Upper lobe of right lung (tissue), 1 donor: ENCODE data around the gene EFNB2. TPM values are rescaled to one million over a fixed set of nuclear protein-coding genes. Genes with fewer than 3 reads are reported as not detected.

Experiments used
- ATAC-seq: fragments of 200-7000 bp; cut with Tn5 transposase; one replicate; pipeline ENCODE4 v1.9.1; 2020; ENCODE audit warnings: mild to moderate bottlenecking, moderate library complexity
- DNase-seq: peaks from one replicate; pipeline ENCODE4 v3.0.0-alpha.2; 2020
- H3K27ac ChIP-seq: fragments of 200-600 bp; one replicate; pipeline ENCODE4 v1.8.0; 2022
- H3K27me3 ChIP-seq: fragments of 200-600 bp; one replicate; pipeline ENCODE4 v1.8.0; 2022; ENCODE audit warnings: mild to moderate bottlenecking
- H3K36me3 ChIP-seq: fragments of 200-600 bp; one replicate; pipeline ENCODE4 v1.8.0; 2022
- H3K4me1 ChIP-seq: fragments of 200-600 bp; one replicate; pipeline ENCODE4 v1.8.0; 2022
- H3K4me3 ChIP-seq: fragments of 200-600 bp; one replicate; pipeline ENCODE4 v1.8.0; 2022; ENCODE audit warnings: mild to moderate bottlenecking
- H3K9me3 ChIP-seq: fragments of 200-600 bp; one replicate; pipeline ENCODE4 v1.8.0; 2022
- intact Hi-C: fragments of 100-400 bp; cut with DNase I; formaldehyde crosslinking; loops from one replicate; pipeline ENCODE4 v1.11.0; 2022
- total RNA-seq: library from RNA; stranded (reverse); fragmentation: NEBNext Ultra II Directional; extraction: Animal tissue kit (Norgen Biotek cat#: 25700); gene quantifications from one replicate; pipeline ENCODE4 v1.2.1, GENCODE V29; 2021
- TF ChIP-seq, protein P1 (sequence below): fragments of 200-600 bp; IDR thresholded peaks from one replicate; pipeline ENCODE4 v1.8.0; 2022; ENCODE audit warnings: antibody characterized with exemption
- donor health status: DM: no; HTN: yes; CAD: no; lungs with severe emphysema.

The EFNB2 gene
- total RNA-seq, 1 donor from 2014 or later, result 55.1 TPM

DNA sequence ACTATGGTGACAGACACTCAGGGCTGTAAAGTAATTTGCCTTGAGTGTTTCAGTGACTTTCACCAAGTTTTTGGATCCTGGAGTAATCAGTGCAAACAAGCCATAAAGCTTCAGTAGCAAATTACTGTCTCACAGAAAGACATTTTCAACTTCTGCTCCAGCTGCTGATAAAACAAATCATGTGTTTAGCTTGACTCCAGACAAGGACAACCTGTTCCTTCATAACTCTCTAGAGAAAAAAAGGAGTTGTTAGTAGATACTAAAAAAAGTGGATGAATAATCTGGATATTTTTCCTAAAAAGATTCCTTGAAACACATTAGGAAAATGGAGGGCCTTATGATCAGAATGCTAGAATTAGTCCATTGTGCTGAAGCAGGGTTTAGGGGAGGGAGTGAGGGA lies 23.1 kb upstream of the EFNB2 start:
- no peak for ATAC-seq
- Histone ChIP-seq H3K27me3 (no peaks in the 10 kb centered on the region), H3K9me3 (no peaks in the 10 kb centered on the region), H3K27ac (no peak overlapping the region), H3K36me3 (peaks cover 60% of the 10 kb centered on the region), H3K4me3 (no peak overlapping the region), H3K4me1 (peaks cover 13% of the 10 kb centered on the region)
- intact Hi-C loops, result no loop called here
- no peak for DNase-seq
- TF ChIP-seq, protein P1, sequence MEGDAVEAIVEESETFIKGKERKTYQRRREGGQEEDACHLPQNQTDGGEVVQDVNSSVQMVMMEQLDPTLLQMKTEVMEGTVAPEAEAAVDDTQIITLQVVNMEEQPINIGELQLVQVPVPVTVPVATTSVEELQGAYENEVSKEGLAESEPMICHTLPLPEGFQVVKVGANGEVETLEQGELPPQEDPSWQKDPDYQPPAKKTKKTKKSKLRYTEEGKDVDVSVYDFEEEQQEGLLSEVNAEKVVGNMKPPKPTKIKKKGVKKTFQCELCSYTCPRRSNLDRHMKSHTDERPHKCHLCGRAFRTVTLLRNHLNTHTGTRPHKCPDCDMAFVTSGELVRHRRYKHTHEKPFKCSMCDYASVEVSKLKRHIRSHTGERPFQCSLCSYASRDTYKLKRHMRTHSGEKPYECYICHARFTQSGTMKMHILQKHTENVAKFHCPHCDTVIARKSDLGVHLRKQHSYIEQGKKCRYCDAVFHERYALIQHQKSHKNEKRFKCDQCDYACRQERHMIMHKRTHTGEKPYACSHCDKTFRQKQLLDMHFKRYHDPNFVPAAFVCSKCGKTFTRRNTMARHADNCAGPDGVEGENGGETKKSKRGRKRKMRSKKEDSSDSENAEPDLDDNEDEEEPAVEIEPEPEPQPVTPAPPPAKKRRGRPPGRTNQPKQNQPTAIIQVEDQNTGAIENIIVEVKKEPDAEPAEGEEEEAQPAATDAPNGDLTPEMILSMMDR, result no peak

DNA sequence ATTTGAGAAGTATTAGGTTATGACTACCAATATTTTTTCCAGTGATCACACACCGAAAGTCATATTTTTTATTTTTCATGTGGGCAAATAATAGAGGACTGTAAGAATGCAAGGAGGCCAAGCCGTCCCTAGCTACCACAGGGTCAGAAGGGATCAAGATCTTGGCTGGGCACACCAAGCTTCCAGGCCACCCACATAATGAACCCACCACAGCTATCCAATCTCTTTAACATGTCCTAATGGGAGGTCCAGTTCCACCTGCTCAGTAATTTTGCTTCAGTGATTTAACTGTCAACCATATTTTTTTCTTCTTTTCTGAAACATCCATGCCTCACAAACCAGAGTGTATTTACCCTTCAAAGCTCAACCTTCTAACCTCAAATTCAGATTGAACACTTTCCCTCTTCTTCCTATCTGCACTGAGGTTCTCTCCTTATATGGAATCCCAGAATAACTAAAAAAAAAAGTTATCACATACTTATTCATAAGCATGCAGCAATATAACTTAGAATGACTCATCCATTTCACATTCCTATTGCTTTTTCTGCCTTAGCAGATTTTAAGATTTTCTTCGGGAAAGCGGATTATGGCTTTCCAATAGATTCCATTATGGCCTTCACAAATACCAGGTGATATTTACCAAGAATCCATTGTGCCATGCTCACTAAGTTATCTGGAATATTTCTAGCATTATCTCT lies 20.3 kb upstream of the EFNB2 start:
- no peaks in the 10 kb centered on the region for H3K27me3 ChIP-seq
- TF ChIP-seq, protein P1, result no peak
- intact Hi-C loops, result no loop called here
- peak overlapping the region; percentile 4 for H3K4me3 ChIP-seq
- H3K4me1 ChIP-seq, result peaks cover 8% of the 10 kb centered on the region
- H3K36me3 ChIP-seq, result peaks cover 73% of the 10 kb centered on the region
- no peaks in the 10 kb centered on the region for H3K9me3 ChIP-seq
- H3K27ac ChIP-seq, result no peak overlapping the region
- ATAC-seq, result no peak
- DNase-seq, result no peak

DNA sequence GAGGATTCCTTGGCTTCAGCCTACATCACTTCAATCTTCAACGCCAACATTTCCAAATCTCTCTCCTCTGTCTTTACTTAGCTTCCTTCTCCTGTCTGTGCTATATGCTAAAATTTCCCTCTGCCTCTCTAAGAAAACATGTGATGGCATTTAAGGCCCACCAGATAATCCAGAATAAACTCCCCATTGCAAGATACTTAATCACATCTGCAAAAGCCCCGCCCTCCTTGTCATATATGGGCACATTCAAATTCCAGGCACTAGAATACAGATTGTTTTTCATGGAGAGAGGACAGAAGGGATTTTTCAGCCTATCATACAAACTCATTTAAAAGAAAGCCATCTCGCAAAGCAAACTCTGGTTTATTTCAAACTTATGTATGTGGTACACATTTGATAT lies 16.3 kb upstream of the EFNB2 start:
- peaks cover 15% of the 10 kb centered on the region for H3K4me1 ChIP-seq
- TF ChIP-seq, protein P1, result no peak
- DNase-seq, result no peak
- H3K36me3 ChIP-seq, result peaks cover 53% of the 10 kb centered on the region
- H3K27ac ChIP-seq, result no peak overlapping the region
- intact Hi-C loops, result no loop called here
- no peaks in the 10 kb centered on the region for H3K9me3 ChIP-seq
- no peaks in the 10 kb centered on the region for H3K27me3 ChIP-seq
- no peak overlapping the region for H3K4me3 ChIP-seq
- ATAC-seq, result no peak

DNA sequence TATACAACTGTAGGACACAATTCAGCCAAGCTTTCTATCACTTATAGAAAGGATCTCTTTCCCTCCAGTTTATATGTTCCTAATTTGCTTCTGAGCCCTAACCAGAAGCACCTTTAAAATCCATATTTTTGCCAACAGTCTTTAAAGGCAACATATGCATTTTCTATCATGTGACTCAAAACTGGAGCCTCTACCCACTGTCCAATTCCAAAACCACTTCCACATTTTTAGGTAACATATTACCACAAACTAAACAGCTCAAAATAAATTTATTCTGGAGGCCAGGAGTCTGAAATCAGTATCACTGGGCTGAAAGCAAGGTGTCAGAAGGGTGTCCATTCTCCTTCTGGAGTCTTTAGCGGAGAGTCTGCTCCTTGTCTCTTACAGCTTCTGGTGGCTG lies 15.9 kb upstream of the EFNB2 start:
- Histone ChIP-seq H3K4me3 (no peak overlapping the region), H3K9me3 (no peaks in the 10 kb centered on the region), H3K4me1 (peaks cover 15% of the 10 kb centered on the region), H3K27me3 (no peaks in the 10 kb centered on the region), H3K27ac (no peak overlapping the region), H3K36me3 (peaks cover 49% of the 10 kb centered on the region)
- DNase-seq, result no peak
- TF ChIP-seq, protein P1, result no peak
- intact Hi-C loops, result no loop called here
- ATAC-seq, result no peak

DNA sequence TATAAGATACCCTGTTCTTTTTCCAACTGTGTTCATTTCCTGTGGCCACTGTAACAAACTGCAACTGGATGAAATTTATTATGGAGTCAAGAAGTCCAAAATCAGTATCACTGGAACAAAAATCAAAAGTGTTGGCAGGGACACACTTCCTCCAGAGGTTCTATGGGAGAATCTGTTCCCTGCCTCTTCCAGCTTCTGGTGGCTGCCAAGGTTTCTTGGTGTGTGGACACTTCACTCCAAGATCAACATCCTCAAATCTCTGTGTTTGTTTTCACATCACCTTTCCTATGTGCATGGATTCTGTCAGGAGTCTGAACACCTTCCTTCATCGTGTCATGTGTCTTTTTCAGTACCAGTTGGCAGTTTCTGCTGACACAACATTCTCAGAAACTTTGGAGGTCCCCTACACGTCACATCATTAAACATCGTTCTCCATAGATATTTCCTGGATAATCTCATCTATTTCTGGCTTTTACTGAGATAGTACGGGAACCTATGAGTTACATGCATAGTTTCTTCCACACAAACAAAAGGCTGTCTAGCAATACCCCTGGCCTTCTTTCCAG lies 15.2 kb upstream of the EFNB2 start:
- intact Hi-C loops, result no loop called here
- Histone ChIP-seq H3K36me3 (peaks cover 42% of the 10 kb centered on the region), H3K9me3 (no peaks in the 10 kb centered on the region), H3K4me3 (no peak overlapping the region), H3K4me1 (peaks cover 15% of the 10 kb centered on the region), H3K27me3 (no peaks in the 10 kb centered on the region), H3K27ac (no peak overlapping the region)
- TF ChIP-seq, protein P1, result no peak
- DNase-seq (no peak), ATAC-seq (no peak)
